OCI-LY1 (cell line): ENCODE results near the gene AXIN1.

Experiments
- H2AFZ ChIP-seq: fragments of 200-600 bp; sonication (generic), shearing (Covaris generic); 2 replicates; pipeline ENCODE4 v1.6.0; 2014; ENCODE audit warnings: antibody characterized with exemption, mild to moderate bottlenecking, low read length
- H3F3A ChIP-seq: fragments of 200-600 bp; sonication (generic), shearing (Covaris generic); 2 replicates; pipeline ENCODE4 v1.6.0; 2014; ENCODE audit warnings: mild to moderate bottlenecking, antibody characterized with exemption, low read length, moderate library complexity; ENCODE audit not compliant: insufficient read depth
- H3K27ac ChIP-seq: fragments of 200-600 bp; sonication (generic); 2 replicates; pipeline ENCODE4 v1.5.1; 2014; ENCODE audit warnings: low read length, mixed run types, mild to moderate bottlenecking, low read depth; ENCODE audit not compliant: poor library complexity, severe bottlenecking
- H3K27me3 ChIP-seq: fragments of 200-600 bp; sonication (generic); 2 replicates; pipeline ENCODE4 v1.6.0; 2014; ENCODE audit warnings: antibody characterized with exemption, mild to moderate bottlenecking, low read length, moderate library complexity; ENCODE audit not compliant: insufficient read depth
- H3K36me3 ChIP-seq: fragments of 200-600 bp; sonication (generic); 2 replicates; pipeline ENCODE4 v1.6.1; 2014; ENCODE audit warnings: mild to moderate bottlenecking, antibody characterized with exemption, low read length, moderate library complexity, mixed read lengths; ENCODE audit not compliant: insufficient read depth
- H3K4me1 ChIP-seq: fragments of 200-600 bp; sonication (generic); 2 replicates; pipeline ENCODE4 v1.5.1; 2014; ENCODE audit warnings: mild to moderate bottlenecking, low read length, moderate library complexity; ENCODE audit not compliant: insufficient read depth, severe bottlenecking
- H3K4me2 ChIP-seq: fragments of 200-600 bp; sonication (generic), shearing (Covaris generic); 2 replicates; pipeline ENCODE4 v1.6.1; 2014; ENCODE audit warnings: low read length
- H3K4me3 ChIP-seq: fragments of 200-600 bp; sonication (generic); 2 replicates; pipeline ENCODE4 v1.5.1; 2014; ENCODE audit warnings: low read length, low read depth, mild to moderate bottlenecking, mixed read lengths; ENCODE audit not compliant: poor library complexity, severe bottlenecking
- H3K79me2 ChIP-seq: fragments of 200-600 bp; shearing (Covaris generic); 2 replicates; pipeline ENCODE4 v1.6.1; 2016; ENCODE audit warnings: mixed run types, low read length, mixed read lengths; ENCODE audit not compliant: insufficient read depth
- H3K9ac ChIP-seq: fragments of 200-600 bp; sonication (generic), shearing (Covaris generic); 2 replicates; pipeline ENCODE4 v1.6.1; 2014; ENCODE audit warnings: mild to moderate bottlenecking, low read length, mixed read lengths
- H3K9me2 ChIP-seq: fragments of 200-600 bp; sonication (generic), shearing (Covaris generic); 2 replicates; pipeline ENCODE4 v1.6.1; 2014; ENCODE audit warnings: low read depth, mild to moderate bottlenecking, low read length, mixed read lengths
- H3K9me3 ChIP-seq: fragments of 200-600 bp; shearing (Covaris generic); 2 replicates; pipeline ENCODE4 v1.6.1; 2014; ENCODE audit warnings: low read length, mixed read lengths
- H4K20me1 ChIP-seq: fragments of 200-600 bp; sonication (generic), shearing (Covaris generic); 2 replicates; pipeline ENCODE4 v1.6.0; 2016; ENCODE audit warnings: mild to moderate bottlenecking, low read length; ENCODE audit not compliant: insufficient read depth
- EZH2 ChIP-seq: fragments of 200-600 bp; sonication (generic), shearing (Covaris generic); IDR thresholded peaks from 2 replicates; pipeline ENCODE4 v1.8.0; 2017; ENCODE audit warnings: borderline replicate concordance, mixed run types, mild to moderate bottlenecking, antibody characterized with exemption, low read length, moderate library complexity, mixed read lengths
- TF ChIP-seq, protein P1 (sequence below): fragments of 200-600 bp; sonication (generic), shearing (Covaris generic); IDR thresholded peaks from 2 replicates; pipeline ENCODE4 v1.5.1; 2017; ENCODE audit warnings: mild to moderate bottlenecking, antibody characterized with exemption, low read length, moderate library complexity, mixed read lengths

AXIN1 gene

DNA sequence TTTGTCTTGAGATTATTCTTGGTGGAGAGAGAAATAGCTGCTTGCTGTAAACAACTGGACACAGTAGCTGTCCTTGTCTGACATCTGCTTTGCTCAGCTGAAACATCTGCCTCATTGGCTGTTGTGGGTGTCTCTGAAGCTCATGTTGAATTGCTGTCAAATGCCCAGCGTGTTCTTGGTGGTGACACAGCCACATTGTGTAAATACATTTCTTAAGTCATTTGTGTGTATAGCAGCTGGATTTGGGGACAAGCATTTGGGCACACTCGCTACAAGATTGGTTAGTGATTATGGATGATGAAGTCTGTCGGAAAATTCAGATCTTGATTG lies 112.6 kb downstream of the AXIN1 start:
- Histone ChIP-seq H3F3A (no peaks in the 10 kb centered on the region), H4K20me1 (no peaks in the 10 kb centered on the region), H3K4me1 (peaks cover 20% of the 10 kb centered on the region), H3K36me3 (peaks cover 5% of the 10 kb centered on the region; the same call in 1 of the 2 replicates), H3K4me3 (no peak overlapping the region), H3K9me3 (no peaks in the 10 kb centered on the region), H3K79me2 (peaks cover 5% of the 10 kb centered on the region; the same call in 1 of the 2 replicates), H3K27ac (peak overlapping the region; percentile 53), H3K27me3 (no peaks in the 10 kb centered on the region), H3K9me2 (no peaks in the 10 kb centered on the region), H3K9ac (no peak overlapping the region), H3K4me2 (no peak overlapping the region), H2AFZ (no peak overlapping the region)
- no peak for TF ChIP-seq EZH2
- TF ChIP-seq, protein P1, sequence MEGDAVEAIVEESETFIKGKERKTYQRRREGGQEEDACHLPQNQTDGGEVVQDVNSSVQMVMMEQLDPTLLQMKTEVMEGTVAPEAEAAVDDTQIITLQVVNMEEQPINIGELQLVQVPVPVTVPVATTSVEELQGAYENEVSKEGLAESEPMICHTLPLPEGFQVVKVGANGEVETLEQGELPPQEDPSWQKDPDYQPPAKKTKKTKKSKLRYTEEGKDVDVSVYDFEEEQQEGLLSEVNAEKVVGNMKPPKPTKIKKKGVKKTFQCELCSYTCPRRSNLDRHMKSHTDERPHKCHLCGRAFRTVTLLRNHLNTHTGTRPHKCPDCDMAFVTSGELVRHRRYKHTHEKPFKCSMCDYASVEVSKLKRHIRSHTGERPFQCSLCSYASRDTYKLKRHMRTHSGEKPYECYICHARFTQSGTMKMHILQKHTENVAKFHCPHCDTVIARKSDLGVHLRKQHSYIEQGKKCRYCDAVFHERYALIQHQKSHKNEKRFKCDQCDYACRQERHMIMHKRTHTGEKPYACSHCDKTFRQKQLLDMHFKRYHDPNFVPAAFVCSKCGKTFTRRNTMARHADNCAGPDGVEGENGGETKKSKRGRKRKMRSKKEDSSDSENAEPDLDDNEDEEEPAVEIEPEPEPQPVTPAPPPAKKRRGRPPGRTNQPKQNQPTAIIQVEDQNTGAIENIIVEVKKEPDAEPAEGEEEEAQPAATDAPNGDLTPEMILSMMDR: no peak
